ENCODE results near the gene RTL10. TPM values are rescaled to one million over a fixed set of nuclear protein-coding genes. Genes with fewer than 3 reads are reported as not detected.

The RTL10 gene
- total and polyA plus RNA-seq, 2 of the 4 experiments (the other 2 are of a cell fraction): 8.6 to 12.1 TPM

- Histone ChIP-seq H4K20me1 (ENCODE audit: insufficient read depth, low read length) (0 out of 2 replicates have a peak, but pooled peaks cover 5% of the 10 kb centered on the region), H3K4me2 (ENCODE audit: low read depth, low read length) (no peak overlapping the region), H3K18ac (ENCODE audit: low read depth, low read length) (no peak overlapping the region), H3K79me1 (ENCODE audit: low read depth in 1 of 2, low read length in 2 of 2) (no peaks in the 10 kb centered on the region), H3K56ac (ENCODE audit: extremely low read depth, insufficient read depth, low read length) (no peak overlapping the region), H3K27ac (ENCODE audit: insufficient read depth, low read length) (no peak overlapping the region), H3K36me3 (ENCODE audit: control insufficient read depth, insufficient read depth, low read length) (no peaks in the 10 kb centered on the region), H2BK15ac (ENCODE audit: low read depth, low read length) (no peak overlapping the region), H3K4me1 (ENCODE audit: control insufficient read depth, insufficient read depth, low read length) (peaks cover 9% of the 10 kb centered on the region), H3K27me3 (ENCODE audit: control insufficient read depth, insufficient read depth, low read length) (no peaks in the 10 kb centered on the region), H2AK9ac (replicated peaks; ENCODE audit: low read depth, low read length, poor library complexity) (no peak overlapping the region), H3K9ac (ENCODE audit: low read depth, low read length) (no peak overlapping the region), H4K91ac (ENCODE audit: insufficient read depth, low read depth, low read length) (no peak overlapping the region), H3K14ac (replicated peaks; ENCODE audit: low read depth, low read length) (no peak overlapping the region), H2BK20ac (ENCODE audit: low read depth, low read length) (no peak overlapping the region), H3K4ac (ENCODE audit: low read depth, low read length) (no peak overlapping the region), H3K9me1 (ENCODE audit: insufficient read depth, low read length) (peaks cover 7% of the 10 kb centered on the region; the same call in 1 of the 2 replicates), H2BK5ac (ENCODE audit: low read depth, low read length, poor library complexity, severe bottlenecking) (no peak overlapping the region), H3K4me3 (ENCODE audit: insufficient read depth, low read depth, low read length) (no peak overlapping the region), H2AK5ac (ENCODE audit: low read depth, low read length) (no peak overlapping the region), H4K5ac (ENCODE audit: low read depth, low read length) (no peak overlapping the region), H3K9me3 (ENCODE audit: control insufficient read depth, insufficient read depth, low read length) (no peaks in the 10 kb centered on the region), H3K23ac (ENCODE audit: low read depth, low read length) (no peak overlapping the region), H4K8ac (ENCODE audit: low read depth in 2 of 2, low read length in 2 of 2) (no peak overlapping the region), H2AFZ (replicated peaks; ENCODE audit: low read length, poor library complexity) (no peak overlapping the region), H2BK120ac (ENCODE audit: low read depth, low read length) (no peak overlapping the region)
- ATAC-seq (ENCODE audit: low read depth) (no peak), DNase-seq (no peak)
- ChIA-PET CTCF (no interaction called here), POLR2A (ENCODE audit: unreplicated experiment) (no interaction called here)
- in situ Hi-C loops (cut with MboI; ENCODE audit: low sequenced_read_pairs): no loop called here
- no TSS peak for BruUV-seq (replicated peaks)
- intact Hi-C loops (cut with micrococcal nuclease): no loop called here
- WGBS, 2 experiments (ENCODE audit: extremely low coverage in 2 of 2, insufficient read length in 1 of 2): 93% methylated on average over 8 of the region's 11 CpGs; no CpG with 5 or more reads in 1 of the 2 experiments
- TF ChIP-seq RCOR1 (IDR thresholded peaks at IDR 0.05; ENCODE audit: insufficient replicate concordance, low read length) (no peak), FOS (IDR thresholded peaks at IDR 0.05; ENCODE audit: low read depth, low read length) (no peak), CHD1 (IDR thresholded peaks at IDR 0.05; ENCODE audit: low read depth, low read length) (no peak)
- dilution Hi-C loops (cut with HindIII; ENCODE audit: low sequenced_read_pairs, unreplicated experiment): no loop called here
These were observed 41.8 kb downstream of the RTL10 start for GRCh38 chr22:19812910-19813309.
